Vagina (tissue), 2 donors: ENCODE results near the gene KCTD14. TPM values are rescaled to one million over a fixed set of nuclear protein-coding genes. Genes with fewer than 3 reads are reported as not detected.
A peak's percentile ranks its signal among the peaks of the same experiment; 100 is the strongest.

Experiments used
- DNase-seq, 2 donors: peaks; one replicate each; pipeline ENCODE4 v3.0.0-alpha.2; 2017; ENCODE audit errors: extremely low spot score in 2 of 2
- H3K27ac ChIP-seq: fragments of 200-600 bp; sonication (generic); one replicate; pipeline ENCODE4 v1.5.1; 2019
- H3K27me3 ChIP-seq: fragments of 200-600 bp; sonication (generic); one replicate; pipeline ENCODE4 v1.5.1; 2019
- H3K36me3 ChIP-seq, 2 donors: fragments of 200-600 bp; sonication (generic); one replicate each; pipeline ENCODE4 v1.5.1; 2017 to 2019
- H3K4me1 ChIP-seq: fragments of 200-600 bp; sonication (generic); one replicate; pipeline ENCODE4 v1.5.1; 2019
- H3K4me3 ChIP-seq, 2 donors: fragments of 200-600 bp; sonication (generic); 1 replicate in 1 of 2; 2 replicates in 1 of 2; pipeline ENCODE4 v1.5.1; 2016 to 2019
- H3K9me3 ChIP-seq: fragments of 200-600 bp; sonication (generic); one replicate; pipeline ENCODE4 v1.5.1; 2019
- CTCF ChIP-seq, 3 experiments: fragments of 450-650 bp in 2 of 3; fragments of 200-600 bp in 1 of 3; sonication (generic) in 1 of 3; IDR thresholded peaks; one replicate each; pipeline ENCODE4 v1.5.1; 2017 to 2019; ENCODE audit warnings: antibody characterized with exemption in 3 of 3, mild to moderate bottlenecking in 2 of 3, moderate library complexity in 2 of 3
- POLR2A ChIP-seq, 2 donors: fragments of 450-650 bp; IDR thresholded peaks; one replicate each; pipeline ENCODE4 v1.6.1; 2017; ENCODE audit warnings: antibody characterized with exemption in 2 of 2, mild to moderate bottlenecking in 2 of 2, moderate library complexity in 2 of 2
- POLR2AphosphoS5 ChIP-seq, 2 donors: sonication (generic); formaldehyde crosslinking; IDR thresholded peaks; one replicate each; pipeline ENCODE4 v1.9.0; 2017; ENCODE audit warnings: antibody characterized with exemption in 2 of 2, mild to moderate bottlenecking in 2 of 2, low read depth in 1 of 2; ENCODE audit not compliant: insufficient read depth in 1 of 2
- intact Hi-C: fragments of 100-400 bp; cut with DNase I; formaldehyde crosslinking; loops from one replicate; pipeline ENCODE4 v1.15.1; 2023
- total RNA-seq: library from RNA; depleted of rRNA; stranded (reverse); fragments of >200 nt; gene quantifications from one replicate; pipeline ENCODE4 v1.2.3, GENCODE V29; 2016

Gene KCTD14
- total RNA-seq, 1 donor from 2014 or later: 2.9 TPM

DNA sequence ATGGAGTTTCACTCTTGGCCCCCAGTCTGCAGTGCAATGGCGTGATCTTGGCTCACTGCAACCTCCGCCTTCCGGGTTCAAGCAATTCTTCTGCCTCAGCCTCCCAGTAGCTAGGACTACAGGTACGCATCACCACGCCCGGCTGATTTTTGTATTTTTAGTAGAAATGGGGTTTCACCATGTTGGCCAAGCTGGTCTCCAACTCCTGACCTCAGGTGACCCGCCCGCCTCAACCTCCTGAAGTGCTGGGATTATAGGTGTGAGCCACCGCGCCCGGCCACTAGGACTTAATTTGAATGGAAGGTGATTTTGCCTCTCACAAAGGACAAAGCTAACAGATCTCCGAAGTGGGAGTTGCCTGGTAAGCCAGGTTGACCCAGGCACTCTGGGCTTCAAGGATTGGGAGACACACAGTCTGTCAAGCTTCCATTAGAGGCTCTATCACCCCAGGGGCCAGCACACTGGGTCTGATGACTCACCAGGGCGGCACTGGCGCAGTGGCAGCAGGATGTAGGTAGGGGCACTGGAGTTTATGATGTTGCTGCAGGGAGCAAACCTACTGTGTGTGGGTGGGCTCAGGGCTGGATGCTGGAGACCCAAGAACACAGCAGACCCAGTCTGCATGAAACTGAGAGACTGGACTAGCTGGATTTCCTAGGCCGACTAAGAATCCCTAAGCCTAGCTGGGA is 17.8 kb upstream of the KCTD14 start:
- Histone ChIP-seq H3K27ac (no peak overlapping the region), H3K36me3 (no peaks in the 10 kb centered on the region), H3K4me1 (peaks cover 15% of the 10 kb centered on the region), H3K9me3 (no peaks in the 10 kb centered on the region), H3K27me3 (no peaks in the 10 kb centered on the region), H3K4me3 (no peak overlapping the region)
- DNase-seq: no peak
- TF ChIP-seq CTCF (IDR thresholded peaks at IDR 0.05) (no peak), POLR2AphosphoS5 (IDR thresholded peaks at IDR 0.05; ENCODE audit: insufficient read depth in 1 of 2, low read depth in 1 of 2) (no peak), POLR2A (IDR thresholded peaks at IDR 0.05) (no peak)
- intact Hi-C loops: no loop called here

GRCh38 chr11:78039919-78040671 is 17.0 kb upstream of the KCTD14 start:
- peaks cover 15% of the 10 kb centered on the region for H3K4me1 ChIP-seq

GRCh38 chr11:78039391-78039918 is 16.4 kb upstream of the KCTD14 start:
- TF ChIP-seq POLR2A (IDR thresholded peaks at IDR 0.05) (no peak), CTCF (IDR thresholded peaks at IDR 0.05) (no peak), POLR2AphosphoS5 (IDR thresholded peaks at IDR 0.05; ENCODE audit: insufficient read depth in 1 of 2, low read depth in 1 of 2) (no peak)
- intact Hi-C loops: no loop called here
- DNase-seq: no peak
- no peaks in the 10 kb centered on the region for H3K27me3 ChIP-seq
- no peaks in the 10 kb centered on the region for H3K36me3 ChIP-seq
- H3K4me3 ChIP-seq: peak overlapping the region in 1 of 2 donors; percentile 11
- H3K9me3 ChIP-seq: no peaks in the 10 kb centered on the region
- peak overlapping the region; percentile 3 for H3K27ac ChIP-seq
- H3K4me1 ChIP-seq: peaks cover 15% of the 10 kb centered on the region

More at GRCh38 chr11:78039919-78040671, 17.0 kb upstream of the KCTD14 start:
- H3K27ac ChIP-seq: peak overlapping the region; percentile 3
- TF ChIP-seq POLR2A (IDR thresholded peaks at IDR 0.05): no peak
- peak in 1 of 2 donors; percentile 15 for TF ChIP-seq POLR2AphosphoS5 (IDR thresholded peaks at IDR 0.05; ENCODE audit: insufficient read depth in 1 of 2, low read depth in 1 of 2)
- TF ChIP-seq CTCF (IDR thresholded peaks at IDR 0.05): no peak
- H3K27me3 ChIP-seq: no peaks in the 10 kb centered on the region
- intact Hi-C loops: no loop called here
- peak overlapping the region in 1 of 2 donors; percentile 11 for H3K4me3 ChIP-seq
- DNase-seq: no peak
- no peaks in the 10 kb centered on the region for H3K36me3 ChIP-seq
- no peaks in the 10 kb centered on the region for H3K9me3 ChIP-seq

- TF ChIP-seq CTCF (IDR thresholded peaks at IDR 0.05) (no peak), POLR2AphosphoS5 (IDR thresholded peaks at IDR 0.05; ENCODE audit: insufficient read depth in 1 of 2, low read depth in 1 of 2) (no peak), POLR2A (IDR thresholded peaks at IDR 0.05) (no peak)
- Histone ChIP-seq H3K4me3 (no peak overlapping the region), H3K9me3 (no peaks in the 10 kb centered on the region), H3K36me3 (no peaks in the 10 kb centered on the region), H3K4me1 (peaks cover 15% of the 10 kb centered on the region), H3K27me3 (no peaks in the 10 kb centered on the region), H3K27ac (no peak overlapping the region)
- intact Hi-C loops: no loop called here
- DNase-seq: no peak
Observed at GRCh38 chr11:78038697-78039313, 15.7 kb upstream of the KCTD14 start.
